HG03060 (cell line): ENCODE measurements around the gene SLC38A10.

ENCODE experiments used
- ATAC-seq: cut with Tn5 transposase; IDR thresholded peaks from one replicate; pipeline ENCODE4 v1.9.1; 2021; ENCODE audit warnings: low read depth, moderate number of reproducible peaks; ENCODE audit not compliant: unreplicated experiment

SLC38A10 gene

GRCh38 chr17:81218459-81218858 is 76.6 kb downstream of the SLC38A10 start:
- ATAC-seq = no peak

- no peak for ATAC-seq
Measured at GRCh38 chr17:81217491-81217890, 77.6 kb downstream of the SLC38A10 start.

- no peak for ATAC-seq
Measured at GRCh38 chr17:81213978-81214377, 81.1 kb downstream of the SLC38A10 start.

- ATAC-seq = no peak
Measured at GRCh38 chr17:81212365-81212764, 82.7 kb downstream of the SLC38A10 start.

- ATAC-seq = no peak
Measured at GRCh38 chr17:81210868-81211267, 84.2 kb downstream of the SLC38A10 start.

GRCh38 chr17:81210466-81210865 is 84.6 kb downstream of the SLC38A10 start:
- no peak for ATAC-seq

GRCh38 chr17:81209141-81209540 is 86.0 kb downstream of the SLC38A10 start:
- no peak for ATAC-seq

- ATAC-seq = no peak
Measured at GRCh38 chr17:81208651-81209050, 86.5 kb downstream of the SLC38A10 start.

GRCh38 chr17:81207610-81208581 is 87.2 kb downstream of the SLC38A10 start:
- no peak for ATAC-seq

GRCh38 chr17:81206657-81207056 is 88.5 kb downstream of the SLC38A10 start:
- no peak for ATAC-seq

GRCh38 chr17:81206166-81206565 is 88.9 kb downstream of the SLC38A10 start:
- no peak for ATAC-seq

GRCh38 chr17:81204578-81204977 is 90.5 kb downstream of the SLC38A10 start:
- no peak for ATAC-seq

GRCh38 chr17:81203136-81203535 is 92.0 kb downstream of the SLC38A10 start:
- ATAC-seq = no peak

GRCh38 chr17:81202318-81202717 is 92.8 kb downstream of the SLC38A10 start:
- ATAC-seq = no peak

- no peak for ATAC-seq
Measured at GRCh38 chr17:81200695-81201580, 94.2 kb downstream of the SLC38A10 start.

GRCh38 chr17:81200201-81200600 is 94.9 kb downstream of the SLC38A10 start:
- no peak for ATAC-seq

GRCh38 chr17:81199482-81199830 is 95.7 kb downstream of the SLC38A10 start:
- no peak for ATAC-seq

GRCh38 chr17:81198826-81199481 is 96.2 kb downstream of the SLC38A10 start:
- ATAC-seq = no peak

- ATAC-seq = no peak
Measured at GRCh38 chr17:81197831-81198490, 97.1 kb downstream of the SLC38A10 start.

- no peak for ATAC-seq
Measured at GRCh38 chr17:81197409-81197795, 97.7 kb downstream of the SLC38A10 start.
